K562 (cell line): ENCODE results near the gene THAP5. TPM values are rescaled to one million over a fixed set of nuclear protein-coding genes. Genes with fewer than 3 reads are reported as not detected.

Experiments used
- CREB1 ChIP-seq, 2 experiments: sonication (generic) in 1 of 2; formaldehyde crosslinking in 1 of 2; IDR thresholded peaks; 2 replicates each; pipeline versions ENCODE4 v1.6.1 to v1.8.0; 2012 to 2022; ENCODE audit warnings: inconsistent platforms in 1 of 2, mild to moderate bottlenecking in 1 of 2, missing genetic modification reagents in 1 of 2, moderate library complexity in 1 of 2
- MAZ ChIP-seq, 2 experiments: fragments of 450-650 bp in 1 of 2; sonication (generic) in 1 of 2; formaldehyde crosslinking; IDR thresholded peaks in 1 of 2; conservative IDR thresholded peaks in 1 of 2; 2 replicates each; pipeline versions ENCODE4 v1.4.0 to v1.5.0; 2020; ENCODE audit warnings: mild to moderate bottlenecking in 1 of 2, missing genetic modification reagents in 1 of 2
- RFX7 ChIP-seq: fragments of 250-450 bp; sonication (Bioruptor Pico); IDR thresholded peaks from 2 replicates; pipeline ENCODE4 v1.5.1; 2021; ENCODE audit warnings: mild to moderate bottlenecking
- XRCC5 ChIP-seq: fragments of 200-400 bp; formaldehyde crosslinking; IDR thresholded peaks from 2 replicates; pipeline ENCODE4 v1.6.1; 2017; ENCODE audit warnings: low read depth, mild to moderate bottlenecking, low read length
- polyA plus RNA-seq, 8 experiments: library from polyadenylated mRNA; depleted of rRNA in 4 of 8; stranded (reverse) in 5 of 8; unstranded in 3 of 8; fragments of >200 nt; fragmentation: Nextera tagmentation in 2 of 8; fragmentation: Illumina TruSeq in 1 of 8; extraction: Ambion mirVana in 2 of 8; extraction: Trizol in 1 of 8; gene quantifications; 2 replicates each; pipeline versions ENCODE4 v1.2.1 to v1.2.3, GENCODE V29; 2011 to 2014; ENCODE audit warnings: inconsistent platforms in 1 of 8, missing spikeins in 1 of 8
- total RNA-seq, 7 experiments: library from RNA; depleted of rRNA in 6 of 7; stranded (reverse); fragments of >200 nt in 6 of 7; fragmentation: Illumina TruSeq in 2 of 7; extraction: Trizol in 2 of 7; gene quantifications; 2 replicates each; pipeline versions ENCODE4 v1.2.1 to v1.2.3, GENCODE V29; 2011 to 2021; ENCODE audit warnings: low replicate concordance in 1 of 7
- TF ChIP-seq, protein P1 (sequence below): fragments of 450-650 bp; IDR thresholded peaks from 2 replicates; pipeline ENCODE4 v1.6.1; 2016; ENCODE audit warnings: mild to moderate bottlenecking, moderate library complexity
- TF ChIP-seq, protein P2 (sequence below): IDR thresholded peaks from 2 replicates; pipeline ENCODE4 v1.6.1; 2012; ENCODE audit warnings: low read depth, low read length, improper control_type of control experiment, borderline replicate concordance
- TF ChIP-seq, protein P3 (sequence below): fragments of 450-650 bp; IDR thresholded peaks from 2 replicates; pipeline ENCODE4 v1.6.1; 2016; ENCODE audit warnings: low read depth, mild to moderate bottlenecking, moderate library complexity
- TF ChIP-seq, protein P4 (sequence below): fragments of 250-450 bp; sonication (Bioruptor Pico); IDR thresholded peaks from 2 replicates; pipeline ENCODE4 v1.9.0; 2021; ENCODE audit warnings: mild to moderate bottlenecking
- TF ChIP-seq, protein P5 (sequence below): sonication (generic); formaldehyde crosslinking; IDR thresholded peaks from 2 replicates; pipeline ENCODE4 v1.8.0; 2023; ENCODE audit warnings: mild to moderate bottlenecking, missing genetic modification reagents

Gene THAP5
- total and polyA plus RNA-seq, 9 of the 15 experiments (the other 6 are each of a cell fraction or from before 2014, with no cell fraction given) = 16.5 to 58.1 (median 28.2) TPM

DNA sequence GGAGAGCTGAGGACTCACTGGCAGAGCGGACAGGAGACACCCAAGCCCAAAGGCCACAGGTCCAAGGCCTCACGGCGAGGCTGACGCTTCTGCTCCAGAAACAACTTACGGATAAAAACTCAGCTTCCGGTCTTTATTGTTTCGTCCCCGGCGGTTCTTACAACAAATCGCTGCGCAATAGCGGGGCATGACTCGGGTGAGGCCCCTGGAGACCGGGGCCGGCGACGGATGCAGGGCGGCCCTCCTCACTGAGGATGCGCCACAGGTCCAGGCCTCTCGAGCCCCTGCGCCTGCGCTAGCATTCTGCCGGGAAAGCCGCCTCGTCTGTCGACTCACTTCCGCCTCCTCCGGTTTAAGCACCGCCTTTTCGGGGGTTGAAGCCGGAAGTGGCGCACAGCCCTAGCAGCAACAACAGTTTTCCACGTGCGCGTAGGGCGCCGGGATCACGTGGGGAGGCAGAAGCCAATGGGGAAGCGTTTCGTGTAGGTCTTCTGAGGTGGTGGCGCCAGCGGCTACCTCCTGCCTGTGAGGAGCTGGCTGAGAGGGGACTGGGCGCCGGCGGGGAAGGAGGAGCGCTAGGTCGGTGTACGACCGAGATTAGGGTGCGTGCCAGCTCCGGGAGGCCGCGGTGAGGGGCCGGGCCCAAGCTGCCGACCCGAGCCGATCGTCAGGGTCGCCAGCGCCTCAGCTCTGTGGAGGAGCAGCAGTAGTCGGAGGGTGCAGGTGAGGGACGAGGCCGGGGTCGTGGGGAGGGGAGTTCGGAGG, at the start of gene THAP5, which contains the start of gene DNAJB9 (continued):
- TF ChIP-seq, protein P1, sequence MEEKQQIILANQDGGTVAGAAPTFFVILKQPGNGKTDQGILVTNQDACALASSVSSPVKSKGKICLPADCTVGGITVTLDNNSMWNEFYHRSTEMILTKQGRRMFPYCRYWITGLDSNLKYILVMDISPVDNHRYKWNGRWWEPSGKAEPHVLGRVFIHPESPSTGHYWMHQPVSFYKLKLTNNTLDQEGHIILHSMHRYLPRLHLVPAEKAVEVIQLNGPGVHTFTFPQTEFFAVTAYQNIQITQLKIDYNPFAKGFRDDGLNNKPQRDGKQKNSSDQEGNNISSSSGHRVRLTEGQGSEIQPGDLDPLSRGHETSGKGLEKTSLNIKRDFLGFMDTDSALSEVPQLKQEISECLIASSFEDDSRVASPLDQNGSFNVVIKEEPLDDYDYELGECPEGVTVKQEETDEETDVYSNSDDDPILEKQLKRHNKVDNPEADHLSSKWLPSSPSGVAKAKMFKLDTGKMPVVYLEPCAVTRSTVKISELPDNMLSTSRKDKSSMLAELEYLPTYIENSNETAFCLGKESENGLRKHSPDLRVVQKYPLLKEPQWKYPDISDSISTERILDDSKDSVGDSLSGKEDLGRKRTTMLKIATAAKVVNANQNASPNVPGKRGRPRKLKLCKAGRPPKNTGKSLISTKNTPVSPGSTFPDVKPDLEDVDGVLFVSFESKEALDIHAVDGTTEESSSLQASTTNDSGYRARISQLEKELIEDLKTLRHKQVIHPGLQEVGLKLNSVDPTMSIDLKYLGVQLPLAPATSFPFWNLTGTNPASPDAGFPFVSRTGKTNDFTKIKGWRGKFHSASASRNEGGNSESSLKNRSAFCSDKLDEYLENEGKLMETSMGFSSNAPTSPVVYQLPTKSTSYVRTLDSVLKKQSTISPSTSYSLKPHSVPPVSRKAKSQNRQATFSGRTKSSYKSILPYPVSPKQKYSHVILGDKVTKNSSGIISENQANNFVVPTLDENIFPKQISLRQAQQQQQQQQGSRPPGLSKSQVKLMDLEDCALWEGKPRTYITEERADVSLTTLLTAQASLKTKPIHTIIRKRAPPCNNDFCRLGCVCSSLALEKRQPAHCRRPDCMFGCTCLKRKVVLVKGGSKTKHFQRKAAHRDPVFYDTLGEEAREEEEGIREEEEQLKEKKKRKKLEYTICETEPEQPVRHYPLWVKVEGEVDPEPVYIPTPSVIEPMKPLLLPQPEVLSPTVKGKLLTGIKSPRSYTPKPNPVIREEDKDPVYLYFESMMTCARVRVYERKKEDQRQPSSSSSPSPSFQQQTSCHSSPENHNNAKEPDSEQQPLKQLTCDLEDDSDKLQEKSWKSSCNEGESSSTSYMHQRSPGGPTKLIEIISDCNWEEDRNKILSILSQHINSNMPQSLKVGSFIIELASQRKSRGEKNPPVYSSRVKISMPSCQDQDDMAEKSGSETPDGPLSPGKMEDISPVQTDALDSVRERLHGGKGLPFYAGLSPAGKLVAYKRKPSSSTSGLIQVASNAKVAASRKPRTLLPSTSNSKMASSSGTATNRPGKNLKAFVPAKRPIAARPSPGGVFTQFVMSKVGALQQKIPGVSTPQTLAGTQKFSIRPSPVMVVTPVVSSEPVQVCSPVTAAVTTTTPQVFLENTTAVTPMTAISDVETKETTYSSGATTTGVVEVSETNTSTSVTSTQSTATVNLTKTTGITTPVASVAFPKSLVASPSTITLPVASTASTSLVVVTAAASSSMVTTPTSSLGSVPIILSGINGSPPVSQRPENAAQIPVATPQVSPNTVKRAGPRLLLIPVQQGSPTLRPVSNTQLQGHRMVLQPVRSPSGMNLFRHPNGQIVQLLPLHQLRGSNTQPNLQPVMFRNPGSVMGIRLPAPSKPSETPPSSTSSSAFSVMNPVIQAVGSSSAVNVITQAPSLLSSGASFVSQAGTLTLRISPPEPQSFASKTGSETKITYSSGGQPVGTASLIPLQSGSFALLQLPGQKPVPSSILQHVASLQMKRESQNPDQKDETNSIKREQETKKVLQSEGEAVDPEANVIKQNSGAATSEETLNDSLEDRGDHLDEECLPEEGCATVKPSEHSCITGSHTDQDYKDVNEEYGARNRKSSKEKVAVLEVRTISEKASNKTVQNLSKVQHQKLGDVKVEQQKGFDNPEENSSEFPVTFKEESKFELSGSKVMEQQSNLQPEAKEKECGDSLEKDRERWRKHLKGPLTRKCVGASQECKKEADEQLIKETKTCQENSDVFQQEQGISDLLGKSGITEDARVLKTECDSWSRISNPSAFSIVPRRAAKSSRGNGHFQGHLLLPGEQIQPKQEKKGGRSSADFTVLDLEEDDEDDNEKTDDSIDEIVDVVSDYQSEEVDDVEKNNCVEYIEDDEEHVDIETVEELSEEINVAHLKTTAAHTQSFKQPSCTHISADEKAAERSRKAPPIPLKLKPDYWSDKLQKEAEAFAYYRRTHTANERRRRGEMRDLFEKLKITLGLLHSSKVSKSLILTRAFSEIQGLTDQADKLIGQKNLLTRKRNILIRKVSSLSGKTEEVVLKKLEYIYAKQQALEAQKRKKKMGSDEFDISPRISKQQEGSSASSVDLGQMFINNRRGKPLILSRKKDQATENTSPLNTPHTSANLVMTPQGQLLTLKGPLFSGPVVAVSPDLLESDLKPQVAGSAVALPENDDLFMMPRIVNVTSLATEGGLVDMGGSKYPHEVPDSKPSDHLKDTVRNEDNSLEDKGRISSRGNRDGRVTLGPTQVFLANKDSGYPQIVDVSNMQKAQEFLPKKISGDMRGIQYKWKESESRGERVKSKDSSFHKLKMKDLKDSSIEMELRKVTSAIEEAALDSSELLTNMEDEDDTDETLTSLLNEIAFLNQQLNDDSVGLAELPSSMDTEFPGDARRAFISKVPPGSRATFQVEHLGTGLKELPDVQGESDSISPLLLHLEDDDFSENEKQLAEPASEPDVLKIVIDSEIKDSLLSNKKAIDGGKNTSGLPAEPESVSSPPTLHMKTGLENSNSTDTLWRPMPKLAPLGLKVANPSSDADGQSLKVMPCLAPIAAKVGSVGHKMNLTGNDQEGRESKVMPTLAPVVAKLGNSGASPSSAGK = peak; percentile 100
- TF ChIP-seq CREB1 (IDR thresholded peaks at IDR 0.05) (peak; percentile 92), CREB1 (CRISPR knock-in tag; IDR thresholded peaks at IDR 0.05) (peak; percentile 93), XRCC5 (no peak; the same call in 1 of the 2 replicates), MAZ (CRISPR knock-in tag; conservative IDR thresholded peaks at IDR 0.05 in 1 of 2, IDR thresholded peaks at IDR 0.05 in 1 of 2) (peak; percentile 57 to 78), RFX7 (peak; percentile 26; the same call in 1 of the 2 replicates)
- TF ChIP-seq, protein P2, sequence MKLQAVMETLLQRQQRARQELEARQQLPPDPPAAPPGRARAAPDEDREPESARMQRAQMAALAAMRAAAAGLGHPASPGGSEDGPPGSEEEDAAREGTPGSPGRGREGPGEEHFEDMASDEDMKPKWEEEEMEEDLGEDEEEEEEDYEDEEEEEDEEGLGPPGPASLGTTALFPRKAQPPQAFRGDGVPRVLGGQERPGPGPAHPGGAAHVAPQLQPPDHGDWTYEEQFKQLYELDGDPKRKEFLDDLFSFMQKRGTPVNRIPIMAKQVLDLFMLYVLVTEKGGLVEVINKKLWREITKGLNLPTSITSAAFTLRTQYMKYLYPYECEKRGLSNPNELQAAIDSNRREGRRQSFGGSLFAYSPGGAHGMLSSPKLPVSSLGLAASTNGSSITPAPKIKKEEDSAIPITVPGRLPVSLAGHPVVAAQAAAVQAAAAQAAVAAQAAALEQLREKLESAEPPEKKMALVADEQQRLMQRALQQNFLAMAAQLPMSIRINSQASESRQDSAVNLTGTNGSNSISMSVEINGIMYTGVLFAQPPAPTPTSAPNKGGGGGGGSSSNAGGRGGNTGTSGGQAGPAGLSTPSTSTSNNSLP = peak; percentile 9; the same call in 1 of the 2 replicates
- TF ChIP-seq, protein P3, sequence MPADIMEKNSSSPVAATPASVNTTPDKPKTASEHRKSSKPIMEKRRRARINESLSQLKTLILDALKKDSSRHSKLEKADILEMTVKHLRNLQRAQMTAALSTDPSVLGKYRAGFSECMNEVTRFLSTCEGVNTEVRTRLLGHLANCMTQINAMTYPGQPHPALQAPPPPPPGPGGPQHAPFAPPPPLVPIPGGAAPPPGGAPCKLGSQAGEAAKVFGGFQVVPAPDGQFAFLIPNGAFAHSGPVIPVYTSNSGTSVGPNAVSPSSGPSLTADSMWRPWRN = no peak
- TF ChIP-seq, protein P4, sequence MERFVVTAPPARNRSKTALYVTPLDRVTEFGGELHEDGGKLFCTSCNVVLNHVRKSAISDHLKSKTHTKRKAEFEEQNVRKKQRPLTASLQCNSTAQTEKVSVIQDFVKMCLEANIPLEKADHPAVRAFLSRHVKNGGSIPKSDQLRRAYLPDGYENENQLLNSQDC (CRISPR knock-in tag) = peak; percentile 29; the same call in 1 of the 2 replicates
- TF ChIP-seq, protein P5, sequence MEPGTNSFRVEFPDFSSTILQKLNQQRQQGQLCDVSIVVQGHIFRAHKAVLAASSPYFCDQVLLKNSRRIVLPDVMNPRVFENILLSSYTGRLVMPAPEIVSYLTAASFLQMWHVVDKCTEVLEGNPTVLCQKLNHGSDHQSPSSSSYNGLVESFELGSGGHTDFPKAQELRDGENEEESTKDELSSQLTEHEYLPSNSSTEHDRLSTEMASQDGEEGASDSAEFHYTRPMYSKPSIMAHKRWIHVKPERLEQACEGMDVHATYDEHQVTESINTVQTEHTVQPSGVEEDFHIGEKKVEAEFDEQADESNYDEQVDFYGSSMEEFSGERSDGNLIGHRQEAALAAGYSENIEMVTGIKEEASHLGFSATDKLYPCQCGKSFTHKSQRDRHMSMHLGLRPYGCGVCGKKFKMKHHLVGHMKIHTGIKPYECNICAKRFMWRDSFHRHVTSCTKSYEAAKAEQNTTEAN = peak; percentile 82; the same call in 1 of the 2 replicates
